HG03135 (cell line): ENCODE results near the gene SERAC1.
"Not testable (repeated sequence)": the region's sequence is repeated elsewhere in the genome, so short reads cannot be mapped to it uniquely, and the experiment has no call there.

Experiments used
- ATAC-seq: cut with Tn5 transposase; IDR thresholded peaks from one replicate; pipeline ENCODE4 v1.9.1; 2021; ENCODE audit warnings: mild to moderate bottlenecking, moderate library complexity; ENCODE audit not compliant: unreplicated experiment

SERAC1 gene

DNA sequence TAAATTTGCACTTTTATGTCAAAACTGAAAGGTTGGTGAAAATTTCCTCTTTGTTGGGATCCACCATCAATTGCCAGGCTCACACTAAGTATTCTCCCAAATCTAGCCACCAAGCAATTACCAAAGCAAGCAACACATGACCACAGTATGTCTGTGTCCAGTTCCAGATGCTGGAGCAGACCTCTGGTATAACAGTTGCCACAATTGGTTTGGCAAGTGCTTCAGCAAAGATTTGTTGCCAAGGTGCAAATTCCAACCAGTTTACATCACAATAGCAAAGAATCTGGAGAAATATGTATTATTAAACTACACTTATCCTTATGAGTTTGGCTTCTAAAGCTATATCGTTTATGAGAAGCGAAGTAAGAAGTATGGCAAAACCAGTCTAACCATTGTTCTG, 6.5 kb upstream of the SERAC1 start:
- no peak for ATAC-seq

DNA sequence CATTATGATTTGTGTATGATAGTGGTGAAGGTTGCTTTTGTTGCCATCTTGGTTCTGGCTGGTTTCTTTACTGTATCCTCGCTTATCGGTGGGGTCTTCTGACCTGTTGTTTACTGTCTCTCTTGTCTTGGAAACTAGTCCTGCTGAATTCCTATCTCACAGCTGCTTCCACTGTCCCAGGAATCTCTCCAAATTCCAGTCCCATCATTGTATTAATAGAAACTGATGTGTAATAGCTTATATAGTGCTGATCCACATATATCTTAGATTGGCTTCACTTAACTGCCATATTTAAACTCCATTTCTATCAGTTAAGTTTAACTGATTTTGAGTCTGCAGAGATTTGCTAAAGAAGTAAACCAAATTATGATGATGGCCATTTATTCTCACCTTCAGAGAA, 6.0 kb upstream of the SERAC1 start:
- no peak for ATAC-seq

DNA sequence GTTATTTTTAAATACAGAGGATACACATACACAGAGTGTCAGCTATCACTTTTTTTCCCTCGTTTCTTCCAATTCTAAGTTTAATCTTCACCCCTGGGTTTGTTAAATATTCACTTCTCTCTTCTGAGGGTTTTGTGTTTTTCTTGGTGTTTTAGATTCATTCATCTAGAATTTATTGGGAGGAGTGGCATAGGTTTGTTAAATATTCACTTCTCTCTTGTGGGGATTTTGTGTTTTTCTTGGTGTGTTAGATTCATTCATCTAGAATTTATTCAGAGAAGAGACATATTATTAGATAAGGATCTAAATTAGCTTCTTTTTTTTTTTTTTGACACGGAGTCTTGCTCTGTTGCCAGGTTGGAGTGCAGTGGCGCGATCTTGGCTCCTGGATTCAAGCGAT, 3.9 kb upstream of the SERAC1 start:
- ATAC-seq: no peak

DNA sequence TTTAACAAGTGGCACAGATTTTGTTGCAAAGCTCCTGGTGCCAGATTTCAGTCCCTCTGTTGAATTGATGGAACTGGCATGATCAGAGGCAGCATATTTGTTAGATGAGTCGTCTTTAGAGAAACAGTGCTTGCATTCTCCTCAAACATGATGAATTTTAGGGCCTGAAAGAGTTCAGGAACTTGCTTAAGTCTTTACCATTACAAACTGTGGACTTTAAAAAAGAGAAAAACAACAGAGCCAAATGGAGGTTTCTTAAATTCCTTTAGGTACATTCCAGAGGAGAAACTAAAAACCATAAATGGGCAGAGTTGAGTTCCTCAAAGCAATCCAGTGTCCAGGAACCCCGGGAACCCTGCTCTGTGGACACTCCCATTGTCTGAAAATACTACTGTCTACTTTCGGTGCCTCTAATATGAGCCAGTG, 2.6 kb upstream of the SERAC1 start:
- ATAC-seq: no peak

DNA sequence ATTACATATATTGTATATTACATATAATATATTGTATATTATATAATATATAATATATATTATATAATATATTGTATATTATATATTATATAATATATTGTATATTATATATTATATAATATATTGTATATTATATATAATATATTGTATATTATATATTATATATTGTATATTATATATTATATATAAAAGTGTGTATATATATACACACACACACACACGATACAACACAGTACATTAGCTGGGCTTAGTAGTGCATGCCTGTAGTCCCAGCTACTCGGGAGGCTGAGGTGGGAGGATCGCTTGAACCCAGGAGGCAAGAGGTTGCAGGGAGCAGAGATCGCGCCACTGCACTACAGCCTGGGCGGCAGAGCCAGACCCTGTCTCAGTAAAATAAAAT, 1.6 kb upstream of the SERAC1 start:
- not testable (repeated sequence) for ATAC-seq

DNA sequence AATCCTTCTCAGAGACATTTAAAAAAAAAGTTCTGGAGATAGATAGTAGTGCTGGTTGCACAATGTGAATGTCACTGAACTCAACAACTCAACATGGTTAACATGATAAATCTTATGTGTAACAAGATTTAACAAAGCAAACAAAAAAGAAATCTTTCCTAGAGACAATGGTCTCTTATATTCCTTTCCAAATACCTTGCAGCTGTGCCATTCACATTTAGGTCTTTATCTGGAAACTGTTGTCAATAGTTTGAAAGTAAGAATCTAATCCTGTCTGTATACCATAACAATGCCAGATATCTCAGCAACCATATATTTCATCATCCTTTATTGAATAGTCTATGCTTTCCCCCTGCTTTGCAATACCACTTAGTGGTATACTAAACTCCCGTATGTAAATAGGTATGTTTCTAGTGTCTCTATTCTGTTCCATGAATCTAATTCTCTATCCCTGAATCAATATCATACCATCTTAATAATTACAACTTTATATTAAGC, 2.1 kb downstream of the SERAC1 start:
- ATAC-seq: no peak

DNA sequence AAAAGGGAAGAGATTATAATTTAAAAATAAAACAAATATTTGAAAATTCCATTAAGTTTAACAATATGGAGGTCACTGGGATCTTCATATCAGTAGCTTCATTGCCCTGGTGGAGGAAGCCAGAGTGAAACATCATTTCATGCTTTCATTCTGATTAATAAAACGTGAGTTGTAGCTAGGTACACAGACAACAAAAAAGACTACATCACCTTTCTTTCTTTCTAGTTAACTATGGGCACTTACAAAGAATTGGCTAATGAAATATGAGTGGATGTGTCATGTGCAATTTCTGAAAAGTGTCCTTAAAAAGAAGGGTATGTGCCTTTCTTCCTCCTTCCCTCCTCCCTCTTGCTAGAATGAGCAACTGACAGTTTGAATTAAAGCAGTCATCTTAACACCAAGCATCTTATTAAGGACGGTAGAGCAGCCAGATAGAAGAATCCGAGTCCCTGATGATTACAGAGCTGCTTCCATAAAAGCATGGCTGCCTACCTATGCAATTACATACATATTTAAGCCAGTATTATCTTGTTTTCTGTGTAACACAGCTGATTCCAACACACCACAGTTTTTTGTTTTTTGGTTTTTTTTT, 3.4 kb downstream of the SERAC1 start:
- ATAC-seq: no peak

DNA sequence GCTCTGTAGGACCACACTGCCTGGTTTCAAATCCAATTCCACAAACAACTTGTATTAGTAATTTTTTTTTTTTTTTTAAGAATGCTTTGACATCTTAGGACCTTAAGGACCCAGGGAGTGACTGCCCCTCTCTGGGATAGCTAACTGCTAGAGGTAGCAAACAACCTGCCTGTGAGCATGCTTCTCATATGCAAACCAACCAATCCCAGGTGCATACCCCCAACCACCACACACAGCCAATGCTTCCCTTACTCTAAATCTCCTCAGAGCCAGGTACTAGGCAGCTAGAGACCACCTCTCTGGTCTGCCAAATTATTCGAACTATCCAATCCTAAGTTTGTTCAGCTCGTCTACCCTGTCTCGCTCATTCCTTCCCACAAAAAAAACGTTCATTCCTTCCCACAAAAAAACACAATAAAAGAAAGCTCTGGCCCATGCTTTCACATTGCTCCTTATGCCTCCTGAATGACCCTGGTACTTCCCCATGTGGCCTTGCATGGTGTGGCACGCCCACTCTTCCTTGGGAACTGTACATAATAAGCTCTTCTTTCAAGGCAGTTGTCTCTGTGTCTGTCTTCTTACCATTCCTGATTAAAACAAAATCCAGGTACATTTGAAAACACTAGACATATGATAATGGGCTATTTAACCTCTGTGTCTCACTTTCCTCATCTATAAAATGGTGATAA, 6.4 kb downstream of the SERAC1 start:
- no peak for ATAC-seq

DNA sequence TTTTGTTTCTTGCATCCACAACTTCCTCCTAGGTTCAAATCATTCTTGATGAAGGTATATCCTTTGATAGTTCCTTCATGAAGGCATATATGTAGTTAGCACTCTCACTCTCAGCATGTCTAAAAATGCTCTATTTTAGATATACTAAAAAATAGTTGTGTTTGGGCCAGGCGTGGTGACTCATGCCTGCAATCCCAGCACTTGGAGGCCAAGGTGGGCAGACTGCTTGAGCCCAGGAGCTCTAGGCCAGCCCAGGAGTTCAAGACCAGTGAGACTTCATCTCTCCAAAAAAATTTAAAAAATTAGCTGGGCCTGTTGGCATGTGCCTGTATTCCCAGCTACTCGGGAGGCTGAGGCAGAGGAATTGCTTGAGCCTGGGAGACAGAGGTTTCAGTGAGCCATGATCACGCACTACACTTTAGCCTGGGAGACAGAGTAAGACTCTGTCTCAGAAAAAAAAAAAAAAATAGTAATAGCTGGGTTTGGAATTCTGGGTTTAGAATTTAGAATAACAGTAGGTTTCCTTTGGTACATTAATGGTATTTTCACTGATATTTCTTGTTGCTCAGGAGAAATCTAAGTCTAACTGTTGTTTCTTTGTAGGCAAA, 7.0 kb downstream of the SERAC1 start:
- ATAC-seq: no peak

DNA sequence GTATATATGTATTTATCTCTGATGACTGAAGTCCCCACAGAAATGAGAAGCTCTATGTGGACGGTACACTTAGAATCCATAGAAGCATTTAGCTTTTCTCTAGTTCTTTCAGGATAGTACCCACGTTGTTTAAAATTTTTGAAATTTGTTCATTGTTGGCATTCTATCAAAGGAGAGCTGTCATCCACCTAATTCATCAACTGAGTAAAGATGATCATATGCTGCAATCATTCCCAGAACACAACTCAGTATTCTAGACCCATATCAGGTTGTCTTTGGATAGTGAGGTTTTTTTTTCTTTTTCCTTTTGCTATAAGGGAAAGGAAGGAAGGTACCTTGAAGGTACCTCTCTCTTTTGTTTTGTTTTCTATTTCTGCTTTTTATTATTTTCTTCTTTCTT, 9.3 kb downstream of the SERAC1 start:
- ATAC-seq: no peak

DNA sequence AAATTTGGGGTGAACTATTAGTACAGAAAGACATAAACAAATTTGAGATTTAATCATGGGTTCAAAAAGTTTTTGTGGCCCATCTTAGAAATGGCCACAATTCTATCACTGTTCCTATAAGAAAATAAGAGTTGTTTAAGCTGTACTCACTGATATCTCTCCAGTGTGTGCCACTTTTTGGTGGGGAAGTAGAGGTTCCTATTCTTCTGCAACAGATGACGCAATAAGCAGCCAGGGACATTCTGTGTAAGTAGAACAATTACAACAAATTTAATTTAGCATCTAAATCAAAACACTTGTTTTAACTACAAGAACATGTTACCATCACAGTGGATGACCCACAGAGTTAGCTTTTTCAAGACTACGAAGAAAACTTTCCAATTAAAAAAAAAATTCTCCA, 9.9 kb downstream of the SERAC1 start:
- ATAC-seq: no peak

DNA sequence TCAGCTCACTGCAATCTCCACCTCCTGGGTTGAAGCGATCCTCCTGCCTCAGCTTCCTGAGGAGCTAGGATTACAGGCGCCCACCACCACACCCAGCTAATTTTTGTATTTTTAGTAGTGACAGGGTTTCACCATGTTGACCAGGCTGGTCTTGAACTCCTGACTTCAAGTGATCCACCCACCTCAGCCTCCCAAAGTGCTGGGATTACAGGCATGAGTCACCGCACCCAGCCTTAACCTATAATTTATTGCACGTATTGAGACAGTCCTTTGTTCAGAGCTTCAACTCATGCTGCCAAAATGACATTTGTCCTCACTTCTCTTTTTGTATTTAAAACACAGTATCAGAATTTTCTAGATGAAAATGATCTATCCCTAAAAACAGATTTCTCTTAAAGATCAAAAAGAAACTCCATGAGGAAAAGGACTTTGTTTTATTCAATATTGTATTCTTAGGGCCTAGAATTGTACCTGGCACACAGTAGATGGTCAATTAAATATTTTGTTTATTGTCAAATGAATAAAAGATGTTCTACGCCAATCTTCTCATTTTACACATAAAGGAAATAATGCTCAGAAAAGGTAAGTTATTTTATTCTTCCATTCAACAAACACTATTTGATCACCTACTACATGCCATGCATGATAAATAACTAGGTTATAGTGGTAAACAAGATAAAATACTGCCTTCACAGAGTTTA, 10.8 kb downstream of the SERAC1 start:
- ATAC-seq: no peak

DNA sequence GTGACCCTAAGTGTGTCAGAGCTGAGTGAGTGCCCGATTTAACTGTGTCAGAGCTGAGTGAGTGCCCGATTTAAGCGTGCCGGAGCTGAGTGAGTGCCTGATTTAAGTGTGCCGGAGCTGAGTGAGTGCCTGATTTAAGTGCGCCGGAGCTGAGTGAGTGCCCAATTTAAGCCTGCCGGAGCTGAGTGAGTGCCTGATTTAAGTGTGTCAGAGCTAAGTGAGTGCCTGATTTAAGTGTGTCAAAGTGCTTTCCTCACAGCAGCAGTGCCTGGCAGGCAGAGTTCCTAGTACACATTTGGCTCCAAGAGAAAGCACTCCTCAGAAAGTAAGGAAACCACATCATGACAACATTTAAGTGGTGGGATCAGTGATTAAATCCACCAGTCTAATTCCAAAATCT, 13.2 kb downstream of the SERAC1 start:
- no peak for ATAC-seq

DNA sequence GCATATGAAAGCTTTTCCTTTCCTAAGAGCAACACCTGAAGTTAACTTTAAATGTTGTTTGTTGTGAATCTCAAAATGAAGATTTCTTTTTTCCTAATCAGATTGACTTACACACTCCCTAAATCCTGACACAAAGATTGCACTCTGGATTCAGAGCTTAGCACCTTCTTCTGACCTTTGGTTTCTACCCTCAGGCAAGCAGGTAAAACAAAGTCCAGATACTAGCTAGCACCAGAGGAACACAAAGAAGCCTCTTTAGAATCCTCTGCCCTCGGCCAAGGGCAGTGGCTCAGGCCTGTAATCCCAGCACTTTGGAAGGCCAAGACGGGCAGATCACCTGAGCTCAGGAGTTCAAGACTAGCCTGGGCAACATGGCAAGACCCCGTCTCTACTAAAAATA, 14.5 kb downstream of the SERAC1 start:
- ATAC-seq: no peak

DNA sequence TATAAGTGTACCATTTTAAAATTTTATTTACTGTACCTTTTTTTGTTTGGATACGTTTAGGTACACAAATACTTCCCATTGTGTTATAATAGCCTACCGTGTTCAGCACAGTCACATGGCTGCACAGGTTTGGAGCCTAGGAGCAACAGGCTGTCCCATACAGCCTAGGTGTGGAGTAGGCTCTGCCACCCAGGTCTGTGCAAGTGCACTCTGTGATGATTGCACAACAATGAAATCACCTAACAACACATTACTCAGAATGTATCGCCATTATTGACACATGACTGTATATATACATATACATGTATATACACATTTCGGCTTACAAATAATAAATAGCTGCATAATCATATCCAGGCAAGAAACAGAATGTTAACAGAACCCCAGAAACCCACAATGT, 15.4 kb downstream of the SERAC1 start:
- ATAC-seq: no peak

DNA sequence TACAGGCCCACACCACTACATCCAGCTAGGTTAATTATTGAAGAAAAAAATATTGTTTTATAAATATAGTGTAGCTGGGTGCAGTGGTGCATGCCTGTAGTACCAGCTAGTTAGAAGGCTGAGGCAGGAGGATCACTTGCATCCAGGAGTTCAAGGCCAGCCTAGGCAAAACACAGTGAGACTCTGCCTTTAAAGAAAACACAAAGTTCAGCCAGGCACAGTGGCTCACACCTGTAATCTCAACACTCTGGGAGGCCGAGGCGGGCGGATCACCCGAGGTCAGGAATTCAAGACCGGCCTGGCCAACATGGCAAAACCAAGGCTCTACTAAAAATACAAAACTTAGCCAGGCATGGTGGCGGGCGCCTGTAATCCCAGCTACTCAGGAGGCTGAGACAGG, 16.0 kb downstream of the SERAC1 start:
- not testable (repeated sequence) for ATAC-seq

DNA sequence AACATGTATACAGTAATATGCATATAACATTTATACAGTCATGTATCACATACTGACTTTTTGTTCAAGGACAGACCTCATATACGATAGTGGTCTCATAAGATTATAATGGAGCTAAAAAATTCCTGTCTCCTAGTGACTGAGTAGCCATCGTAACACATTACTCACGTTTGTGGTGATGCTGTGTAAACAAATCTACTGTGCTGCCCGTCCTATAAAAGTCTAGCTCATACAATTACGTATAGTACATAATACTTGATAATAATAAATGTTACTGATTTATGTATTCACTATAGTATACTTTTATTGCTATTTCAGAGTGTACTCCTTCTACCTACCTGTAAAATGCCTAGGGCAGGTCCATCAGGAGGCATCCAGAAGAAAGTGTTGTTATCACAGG, 17.4 kb downstream of the SERAC1 start:
- no peak for ATAC-seq

DNA sequence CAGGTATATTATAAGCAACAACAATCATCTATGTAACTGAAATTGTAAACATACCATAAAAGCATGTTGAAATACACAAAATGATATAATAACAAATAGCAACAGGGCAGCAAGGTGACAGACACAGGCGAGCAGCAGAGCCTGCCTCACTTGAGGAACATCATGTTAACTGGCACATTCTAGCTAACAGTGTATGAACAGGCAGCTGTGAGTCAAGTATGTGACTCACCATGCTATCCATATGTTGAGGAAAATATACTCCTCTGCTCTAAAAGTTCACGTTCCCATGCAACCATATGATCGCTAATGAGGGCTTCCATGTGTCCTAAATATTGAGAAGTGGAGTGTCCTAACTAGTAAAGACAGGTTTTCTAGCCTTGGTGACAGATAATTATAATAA, 18.4 kb downstream of the SERAC1 start:
- no peak for ATAC-seq

DNA sequence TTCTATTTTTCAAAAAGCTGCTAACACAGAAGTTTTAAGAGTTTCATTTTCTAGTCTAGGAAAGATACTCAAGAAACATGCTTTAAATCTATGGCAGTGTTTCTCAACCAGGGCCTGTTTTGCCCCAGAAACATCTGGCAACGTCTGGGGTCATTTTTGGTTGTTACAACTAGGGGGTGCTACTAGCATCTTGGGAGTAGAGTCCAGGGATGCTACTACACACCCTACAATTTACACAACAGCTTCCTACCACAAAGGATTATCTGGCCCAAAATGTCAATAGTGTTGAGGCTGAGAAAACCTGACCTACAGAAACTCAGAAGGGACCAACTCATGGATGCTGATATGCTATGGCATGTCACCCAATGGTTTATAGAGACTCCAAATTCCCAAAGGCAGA, 24.4 kb downstream of the SERAC1 start:
- ATAC-seq: no peak

DNA sequence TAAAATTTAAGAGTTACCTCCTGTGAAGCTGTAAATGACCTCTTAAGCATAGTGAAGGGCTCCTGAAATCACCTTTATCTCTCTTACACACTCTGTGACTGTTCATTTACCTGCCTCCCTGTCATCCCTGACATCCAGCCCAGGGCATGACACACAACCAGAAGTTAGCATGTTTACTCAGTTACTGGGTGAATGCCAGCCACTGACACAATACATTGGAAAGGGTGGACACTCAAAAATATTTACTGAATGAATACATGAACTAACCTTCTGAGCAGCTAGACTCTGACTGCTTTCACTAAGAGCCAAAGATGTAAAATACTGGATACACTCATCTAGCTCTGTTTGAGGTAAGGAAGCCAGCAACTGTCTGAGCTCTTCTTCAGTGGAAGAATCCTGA, 25.3 kb downstream of the SERAC1 start:
- ATAC-seq: no peak

DNA sequence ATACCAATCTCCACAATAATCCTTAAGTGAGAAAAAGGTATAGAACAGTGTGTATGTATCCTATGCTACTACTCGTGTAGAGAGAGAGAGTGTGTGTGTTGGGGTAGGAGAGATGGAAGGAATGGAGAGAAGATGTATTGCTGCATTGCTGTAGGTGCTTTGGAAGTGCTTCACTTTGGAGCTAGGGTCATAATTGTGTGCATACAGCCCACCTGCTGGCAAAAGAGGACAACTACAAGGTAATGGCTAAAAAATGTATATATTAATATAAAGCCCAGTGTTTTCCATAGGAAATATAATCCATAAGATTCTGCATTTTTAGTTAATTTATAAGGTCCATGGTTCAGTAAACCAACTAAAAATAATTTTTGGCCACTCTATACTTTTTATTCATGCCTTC, 36.1 kb downstream of the SERAC1 start:
- ATAC-seq: no peak

DNA sequence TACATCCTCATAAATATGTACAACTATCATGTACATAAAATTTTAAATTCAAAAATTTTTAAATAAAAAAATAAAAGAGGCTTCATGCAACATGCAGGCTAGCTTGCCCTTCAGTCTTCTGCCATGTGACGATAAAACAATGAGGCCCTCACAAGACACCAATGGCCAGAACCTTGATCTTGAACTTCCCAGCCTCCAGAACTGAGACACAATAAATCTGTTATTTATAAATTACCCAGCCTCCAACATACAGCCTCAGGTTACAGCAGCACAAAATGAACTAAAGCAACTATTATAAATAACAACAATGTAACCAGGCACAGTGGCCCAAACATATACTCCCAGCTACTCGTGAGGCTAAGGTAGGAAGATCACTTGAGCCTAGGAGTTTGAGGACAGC, 42.8 kb downstream of the SERAC1 start:
- no peak for ATAC-seq
